Measurements from ENCODE around the gene HDAC8. TPM values are rescaled to one million over a fixed set of nuclear protein-coding genes. Genes with fewer than 3 reads are reported as not detected.

HDAC8 gene
- total RNA-seq, 1 donor from 2014 or later, result 37.7 TPM

DNA sequence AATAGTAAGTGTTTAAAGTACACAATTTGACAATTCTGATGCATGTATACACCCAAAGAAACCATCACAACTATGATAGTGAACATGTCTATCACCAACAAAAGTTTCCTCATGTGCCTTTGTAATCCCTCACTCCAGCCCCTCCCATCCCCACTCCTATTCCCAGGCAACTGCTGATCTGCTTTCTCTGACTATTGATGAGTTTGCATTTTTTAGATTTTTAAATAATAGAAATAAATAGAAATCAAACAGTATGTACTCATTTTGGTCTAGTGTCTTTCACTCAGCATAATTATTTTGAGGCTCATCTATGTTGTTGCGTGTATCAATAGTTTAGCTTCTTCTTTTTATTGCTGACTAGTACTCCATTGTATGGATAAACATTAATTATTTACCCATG is 290.3 kb downstream of the HDAC8 start:
- no peak for DNase-seq

DNA sequence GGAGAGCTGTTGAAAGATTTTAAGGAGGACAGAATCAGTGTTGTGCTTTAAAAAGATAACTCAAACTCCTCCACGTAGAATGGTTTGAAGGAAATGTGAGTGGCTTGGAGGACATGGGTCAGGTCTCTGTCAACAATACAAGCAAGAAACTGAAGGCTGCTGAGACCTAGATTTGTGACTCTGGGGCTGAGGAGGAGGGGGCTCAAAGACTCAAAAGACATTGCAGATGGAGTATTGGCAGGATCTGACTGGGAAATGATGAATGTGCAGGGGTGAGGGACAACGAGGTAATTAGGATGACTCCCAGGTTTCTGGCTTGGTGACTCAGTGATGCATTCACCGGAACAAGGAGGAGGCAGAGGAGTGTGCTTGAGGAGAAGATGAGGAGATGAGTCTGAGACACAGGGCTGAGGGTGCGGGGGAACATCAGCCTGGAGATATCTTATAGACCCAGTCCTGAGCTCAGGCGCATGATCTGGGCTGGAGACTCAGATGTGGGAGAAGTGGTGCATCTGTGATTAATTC is 292.3 kb downstream of the HDAC8 start:
- peak; percentile 2 for DNase-seq

Small RNA genes within 50 kb of the gene (small RNA-seq; reads per million reads assigned to genes)
- gene RF00019 (not detected), gene RNU2-68P (2.3 reads per million, percentile 85 among the genes with 10 or more reads in this experiment)

Other genes with a start within 250 kb of the HDAC8 start
- gene PHKA1, start 141.5 kb upstream of the HDAC8 start, total RNA-seq, result 3.1 TPM
- gene DMRTC1B, start 204.0 kb upstream of the HDAC8 start, total RNA-seq, result 0.31 TPM
- gene FAM236B, start 209.8 kb upstream of the HDAC8 start, total RNA-seq, result not detected
- not detected for gene FAM236D, start 235.4 kb upstream of the HDAC8 start, total RNA-seq

Data from occipital lobe (tissue), 3 donors.